Fibroblast of lung (primary cell): Measurements from ENCODE around the gene CCK. TPM values are rescaled to one million over a fixed set of nuclear protein-coding genes. Genes with fewer than 3 reads are reported as not detected.

ENCODE experiments used
- DNase-seq, 2 donors: peaks; one replicate each; pipeline versions ENCODE4 v3.0.0 to v3.0.0-alpha.2; 2010; ENCODE audit warnings: low read depth in 2 of 2
- H2AFZ ChIP-seq: 2 replicates; pipeline ENCODE4 v1.5.1; 2012; ENCODE audit warnings: low read length, control low read depth, inconsistent platforms
- H3K27ac ChIP-seq: 2 replicates; pipeline ENCODE4 v1.5.1; 2011; ENCODE audit warnings: low read length, control low read depth; ENCODE audit not compliant: insufficient read depth
- H3K27me3 ChIP-seq: 2 replicates; pipeline ENCODE4 v1.5.1; 2011; ENCODE audit warnings: mild to moderate bottlenecking, low read length; ENCODE audit not compliant: control insufficient read depth, insufficient read depth
- H3K36me3 ChIP-seq: 2 replicates; pipeline ENCODE4 v1.5.1; 2011; ENCODE audit warnings: low read length; ENCODE audit not compliant: control insufficient read depth, insufficient read depth
- H3K4me1 ChIP-seq: 2 replicates; pipeline ENCODE4 v1.5.1; 2011; ENCODE audit warnings: low read length; ENCODE audit not compliant: control insufficient read depth, insufficient read depth; ENCODE audit errors: extremely low read depth
- H3K4me2 ChIP-seq: 2 replicates; pipeline ENCODE4 v1.5.1; 2011; ENCODE audit warnings: low read length, control low read depth; ENCODE audit not compliant: insufficient read depth; ENCODE audit errors: extremely low read depth
- H3K4me3 ChIP-seq, 4 experiments: fragments of 200-600 bp in 1 of 4; sonication (generic) in 1 of 4; replicated peaks in 1 of 4; 2 replicates each; pipeline ENCODE4 v1.5.1; 2011 to 2016; ENCODE audit warnings: low read length in 4 of 4, low read depth in 3 of 4, mild to moderate bottlenecking in 3 of 4, control low read depth in 2 of 4, inconsistent platforms in 1 of 4, mixed read lengths in 1 of 4; ENCODE audit not compliant: insufficient read depth in 1 of 4; ENCODE audit errors: control extremely low read depth in 1 of 4
- H3K79me2 ChIP-seq: 2 replicates; pipeline ENCODE4 v1.5.1; 2012; ENCODE audit warnings: mild to moderate bottlenecking, low read length, inconsistent platforms; ENCODE audit not compliant: control insufficient read depth, insufficient read depth
- H3K9ac ChIP-seq: 2 replicates; pipeline ENCODE4 v1.5.1; 2011; ENCODE audit warnings: mild to moderate bottlenecking, low read length, control low read depth; ENCODE audit not compliant: insufficient read depth
- H3K9me3 ChIP-seq: 2 replicates; pipeline ENCODE4 v1.5.1; 2012; ENCODE audit warnings: low read depth, low read length; ENCODE audit not compliant: control insufficient read depth, insufficient read depth
- H4K20me1 ChIP-seq: 2 replicates; pipeline ENCODE4 v1.5.1; 2011; ENCODE audit warnings: low read length; ENCODE audit not compliant: control insufficient read depth, insufficient read depth; ENCODE audit errors: extremely low read depth
- CTCF ChIP-seq, 2 donors: IDR thresholded peaks in 1 of 2; conservative IDR thresholded peaks in 1 of 2; 1 replicate in 1 of 2; 2 replicates in 1 of 2; pipeline ENCODE4 v1.5.1; 2011 to 2012; ENCODE audit warnings: low read length in 2 of 2, control low read depth in 1 of 2, inconsistent platforms in 1 of 2, low read depth in 1 of 2, mild to moderate bottlenecking in 1 of 2
- EZH2 ChIP-seq: IDR thresholded peaks from 2 replicates; pipeline ENCODE4 v1.5.1; 2012; ENCODE audit warnings: low read length, control low read depth, mild to moderate bottlenecking; ENCODE audit errors: missing control alignments
- polyA plus RNA-seq, 2 donors: library from polyadenylated mRNA; depleted of rRNA in 1 of 2; stranded (reverse) in 1 of 2; unstranded in 1 of 2; fragments of >200 nt; gene quantifications; 2 replicates each; pipeline ENCODE4 v1.2.1, GENCODE V29; 2011 to 2012; ENCODE audit warnings: missing spikeins in 1 of 2
- total RNA-seq: library from RNA; depleted of rRNA; stranded (reverse); fragments of >200 nt; gene quantifications from 2 replicates; pipeline ENCODE4 v1.2.1, GENCODE V29; 2014

The CCK gene
- total and polyA plus RNA-seq, 2 donors (not counting 1 experiment from before 2014, with no cell fraction given) = 0.33 TPM

GRCh38 chr3:42229942-42230688 is 35.9 kb downstream of the CCK start:
- peaks cover 2% of the 10 kb centered on the region for H3K27me3 ChIP-seq
- no peaks in the 10 kb centered on the region for H3K79me2 ChIP-seq
- peak overlapping the region in 1 of 4 experiments; percentile 37 for H3K4me3 ChIP-seq
- peaks cover under 1% of the 10 kb centered on the region for H3K4me1 ChIP-seq
- no peaks in the 10 kb centered on the region for H3K36me3 ChIP-seq
- H3K9me3 ChIP-seq = no peaks in the 10 kb centered on the region
- no peak overlapping the region for H3K4me2 ChIP-seq
- no peak overlapping the region for H2AFZ ChIP-seq
- no peak overlapping the region for H3K9ac ChIP-seq
- no peaks in the 10 kb centered on the region for H4K20me1 ChIP-seq
- TF ChIP-seq EZH2 = no peak
- TF ChIP-seq CTCF (conservative IDR thresholded peaks at IDR 0.05 in 1 of 2, IDR thresholded peaks at IDR 0.05 in 1 of 2; ENCODE audit: low read depth in 1 of 2, low read length in 2 of 2) = peak; percentile 60 to 67
- DNase-seq = peak; percentile 43 to 71
- no peak overlapping the region for H3K27ac ChIP-seq

GRCh38 chr3:42229266-42229941 is 36.6 kb downstream of the CCK start:
- no peaks in the 10 kb centered on the region for H3K27me3 ChIP-seq
- H3K4me3 ChIP-seq = no peak overlapping the region
- no peak overlapping the region for H3K4me2 ChIP-seq
- no peak overlapping the region for H3K9ac ChIP-seq
- peaks cover 2% of the 10 kb centered on the region for H3K4me1 ChIP-seq
- no peaks in the 10 kb centered on the region for H3K9me3 ChIP-seq
- DNase-seq = no peak
- H3K27ac ChIP-seq = no peak overlapping the region
- no peaks in the 10 kb centered on the region for H3K79me2 ChIP-seq
- no peak overlapping the region for H2AFZ ChIP-seq
- H4K20me1 ChIP-seq = no peaks in the 10 kb centered on the region
- no peaks in the 10 kb centered on the region for H3K36me3 ChIP-seq
- no peak for TF ChIP-seq EZH2
- TF ChIP-seq CTCF (conservative IDR thresholded peaks at IDR 0.05 in 1 of 2, IDR thresholded peaks at IDR 0.05 in 1 of 2; ENCODE audit: low read depth in 1 of 2, low read length in 2 of 2) = no peak

- H3K4me1 ChIP-seq = peaks cover 5% of the 10 kb centered on the region
Observed at GRCh38 chr3:42228796-42229195, 37.2 kb downstream of the CCK start.

More at GRCh38 chr3:42228796-42229195, 37.2 kb downstream of the CCK start:
- Histone ChIP-seq H3K4me2 (no peak overlapping the region), H3K27me3 (no peaks in the 10 kb centered on the region), H3K9me3 (no peaks in the 10 kb centered on the region), H4K20me1 (no peaks in the 10 kb centered on the region), H3K79me2 (no peaks in the 10 kb centered on the region), H3K27ac (no peak overlapping the region), H2AFZ (no peak overlapping the region), H3K36me3 (peaks cover 4% of the 10 kb centered on the region), H3K9ac (no peak overlapping the region), H3K4me3 (no peak overlapping the region)
- DNase-seq = no peak
- TF ChIP-seq EZH2 = no peak
- peak in 1 of 2 donors; percentile 3 for TF ChIP-seq CTCF (conservative IDR thresholded peaks at IDR 0.05 in 1 of 2, IDR thresholded peaks at IDR 0.05 in 1 of 2; ENCODE audit: low read depth in 1 of 2, low read length in 2 of 2)
